Measurements from ENCODE around the gene CAPN2.

DNA sequence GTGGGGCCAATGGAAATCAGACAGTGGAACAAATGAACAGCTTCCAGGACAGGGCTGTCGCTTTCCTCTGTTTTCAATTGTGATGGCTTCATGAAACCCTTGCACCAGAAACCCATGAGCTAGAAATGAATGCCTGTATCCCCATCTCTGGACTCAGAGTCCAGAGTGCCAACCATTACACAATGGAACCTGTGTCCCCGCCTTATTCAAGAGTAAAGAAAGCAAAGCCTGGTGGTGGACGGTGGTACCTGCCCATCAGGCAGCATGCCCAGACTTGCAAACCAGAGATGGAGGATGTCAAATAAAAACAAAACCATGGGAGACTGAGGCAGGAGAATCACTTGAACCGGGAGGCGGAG, 4.4 kb upstream of the CAPN2 start:
- TF ChIP-seq, protein P1, sequence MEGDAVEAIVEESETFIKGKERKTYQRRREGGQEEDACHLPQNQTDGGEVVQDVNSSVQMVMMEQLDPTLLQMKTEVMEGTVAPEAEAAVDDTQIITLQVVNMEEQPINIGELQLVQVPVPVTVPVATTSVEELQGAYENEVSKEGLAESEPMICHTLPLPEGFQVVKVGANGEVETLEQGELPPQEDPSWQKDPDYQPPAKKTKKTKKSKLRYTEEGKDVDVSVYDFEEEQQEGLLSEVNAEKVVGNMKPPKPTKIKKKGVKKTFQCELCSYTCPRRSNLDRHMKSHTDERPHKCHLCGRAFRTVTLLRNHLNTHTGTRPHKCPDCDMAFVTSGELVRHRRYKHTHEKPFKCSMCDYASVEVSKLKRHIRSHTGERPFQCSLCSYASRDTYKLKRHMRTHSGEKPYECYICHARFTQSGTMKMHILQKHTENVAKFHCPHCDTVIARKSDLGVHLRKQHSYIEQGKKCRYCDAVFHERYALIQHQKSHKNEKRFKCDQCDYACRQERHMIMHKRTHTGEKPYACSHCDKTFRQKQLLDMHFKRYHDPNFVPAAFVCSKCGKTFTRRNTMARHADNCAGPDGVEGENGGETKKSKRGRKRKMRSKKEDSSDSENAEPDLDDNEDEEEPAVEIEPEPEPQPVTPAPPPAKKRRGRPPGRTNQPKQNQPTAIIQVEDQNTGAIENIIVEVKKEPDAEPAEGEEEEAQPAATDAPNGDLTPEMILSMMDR (IDR thresholded peaks at IDR 0.05; ENCODE audit: low read length) = no peak
- TF ChIP-seq EZH2 (optimal IDR thresholded peaks at IDR 0.05; ENCODE audit: low read depth, low read length) (no peak), EZH2phosphoT487 (IDR thresholded peaks at IDR 0.05; ENCODE audit: low read length) (no peak)
